Measurements from ENCODE around the gene GIMAP1. TPM values are rescaled to one million over a fixed set of nuclear protein-coding genes. Genes with fewer than 3 reads are reported as not detected.

The GIMAP1 gene
- total and polyA plus RNA-seq, 2 of the 8 experiments (the other 6 are each of a cell fraction or from before 2014, with no cell fraction given), result not detected

GRCh38 chr7:150732786-150733481 is 16.5 kb downstream of the GIMAP1 start:
- Histone ChIP-seq H3K4me1 (replicated peaks in 1 of 4; ENCODE audit: control insufficient read depth in 3 of 4, insufficient read depth in 4 of 4, low read length in 3 of 4) (peaks cover 0 to 2% (median 0%) of the 10 kb centered on the region in 4 experiments; a peak in 1 of 7 replicates), H3K23me2 (ENCODE audit: low read depth, low read length) (no peaks in the 10 kb centered on the region), H2AK5ac (ENCODE audit: low read depth, low read length) (no peak overlapping the region), H3K36me3 (ENCODE audit: control insufficient read depth in 2 of 4, insufficient read depth in 4 of 4, low read length in 3 of 4) (peaks cover 0 to 5% (median 0%) of the 10 kb centered on the region in 4 experiments; a peak in 1 of 8 replicates), H3K23ac (ENCODE audit: insufficient read length) (no peak overlapping the region), H3K56ac (replicated peaks; ENCODE audit: insufficient read length, low read depth, low read length) (no peak overlapping the region), H3K27me3 (replicated peaks in 1 of 4; ENCODE audit: control insufficient read depth in 3 of 4, extremely low read depth in 1 of 4, insufficient read depth in 3 of 4, low read length in 3 of 4) (peaks cover 62 to 86% (median 73%) of the 10 kb centered on the region in 4 experiments), H2BK120ac (replicated peaks; ENCODE audit: low read depth, low read length) (no peak overlapping the region), H2AFZ (ENCODE audit: low read length) (no peak overlapping the region), H3K27ac (ENCODE audit: low read depth, low read length) (no peak overlapping the region), H2BK12ac (ENCODE audit: low read depth, low read length) (no peak overlapping the region), H3K79me1 (ENCODE audit: low read depth, low read length) (no peaks in the 10 kb centered on the region), H4K8ac (ENCODE audit: extremely low read depth, insufficient read depth, low read length) (no peak overlapping the region), H2BK5ac (ENCODE audit: low read depth, low read length) (no peak overlapping the region), H3K9ac (replicated peaks in 1 of 4; ENCODE audit: extremely low read depth in 1 of 4, low read depth in 3 of 4, low read length in 3 of 4) (no peak overlapping the region), H3K9me3 (ENCODE audit: insufficient read depth in 2 of 2, low read depth in 1 of 2, low read length in 1 of 2) (peaks cover 3 to 13% of the 10 kb centered on the region in 2 experiments; a peak in 2 of 4 replicates), H4K20me1 (replicated peaks in 1 of 2; ENCODE audit: control insufficient read depth in 1 of 2, insufficient read depth in 2 of 2, low read length in 2 of 2) (peaks cover 10 to 33% of the 10 kb centered on the region in 2 experiments), H3K18ac (ENCODE audit: extremely low read depth, low read length) (no peak overlapping the region), H3K4me3 (ENCODE audit: extremely low read depth in 1 of 4, insufficient read depth in 2 of 4, low read depth in 3 of 4, low read length in 4 of 4) (no peak overlapping the region), H3K4me2 (ENCODE audit: insufficient read depth in 1 of 2, low read depth in 2 of 2, low read length in 2 of 2) (no peak overlapping the region), H2BK20ac (ENCODE audit: low read length) (no peak overlapping the region), H3K14ac (ENCODE audit: insufficient read length) (no peak overlapping the region), H4K5ac (ENCODE audit: insufficient read length, low read depth, low read length) (no peak overlapping the region), H2BK15ac (ENCODE audit: low read length) (no peak overlapping the region), H3K79me2 (ENCODE audit: control insufficient read depth in 1 of 2, insufficient read depth in 2 of 2, low read length in 2 of 2) (no peaks in the 10 kb centered on the region), H4K91ac (replicated peaks; ENCODE audit: insufficient read length, low read length) (no peak overlapping the region), H3K4ac (replicated peaks; ENCODE audit: insufficient read length, low read depth, low read length) (no peak overlapping the region)
- ChIA-PET CTCF (ENCODE audit: partially characterized antibody) (interaction anchor here (0.6 to 1.5 kb wide), 5 partner anchors 10 to 284 kb away, joined by 3 read pairs; no protein-coding TSS in a partner anchor), POLR2A (ENCODE audit: partially characterized antibody) (no interaction called here)
- FAIRE-seq (no peak), DNase-seq (ENCODE audit: low read depth in 1 of 2, low spot score in 2 of 2) (no peak)
- TF ChIP-seq EZH2 (IDR thresholded peaks at IDR 0.05; ENCODE audit: low read depth, low read length, severe bottlenecking) (peak; percentile 57), SUZ12 (IDR thresholded peaks at IDR 0.05; ENCODE audit: low read length) (0 out of 2 replicates have a peak, but pooled peaks have one; percentile 17), TEAD4 (IDR thresholded peaks at IDR 0.05; ENCODE audit: low read depth, low read length) (no peak), YY1 (IDR thresholded peaks at IDR 0.05; ENCODE audit: low read depth, low read length) (no peak), KDM4A (IDR thresholded peaks at IDR 0.05; ENCODE audit: low read depth, low read length, severe bottlenecking) (no peak), EGR1 (IDR thresholded peaks at IDR 0.05; ENCODE audit: borderline replicate concordance, low read depth, low read length) (no peak)
- WGBS, 2 experiments (ENCODE audit: extremely low coverage in 1 of 2, insufficient coverage in 1 of 2, insufficient read length in 1 of 2, insufficient replicate concordance in 2 of 2, low coverage in 1 of 2, low lambda C conversion rate in 2 of 2, missing lambda C conversion rate in 1 of 2), result 67% methylated on average over 5 of the region's 5 CpGs; no CpG with 5 or more reads in 1 of the 2 experiments

All from H1 (cell line).